A673 (cell line): ENCODE results near the gene C1orf21.

Source experiments
- CTCF ChIP-seq: fragments of 300-800, 200-600 bp; sonication (generic); conservative IDR thresholded peaks from 2 replicates; pipeline ENCODE4 v1.5.1; 2017; ENCODE audit warnings: low read depth, mild to moderate bottlenecking, antibody characterized with exemption, low read length, moderate library complexity, mixed read lengths
- EZH2 ChIP-seq: fragments of 200-600 bp; sonication (generic); IDR thresholded peaks from 2 replicates; pipeline ENCODE4 v1.6.1; 2017; ENCODE audit warnings: borderline replicate concordance, low read depth, mild to moderate bottlenecking, mixed read lengths, antibody characterized with exemption, low read length; ENCODE audit not compliant: poor library complexity, severe bottlenecking

DNA sequence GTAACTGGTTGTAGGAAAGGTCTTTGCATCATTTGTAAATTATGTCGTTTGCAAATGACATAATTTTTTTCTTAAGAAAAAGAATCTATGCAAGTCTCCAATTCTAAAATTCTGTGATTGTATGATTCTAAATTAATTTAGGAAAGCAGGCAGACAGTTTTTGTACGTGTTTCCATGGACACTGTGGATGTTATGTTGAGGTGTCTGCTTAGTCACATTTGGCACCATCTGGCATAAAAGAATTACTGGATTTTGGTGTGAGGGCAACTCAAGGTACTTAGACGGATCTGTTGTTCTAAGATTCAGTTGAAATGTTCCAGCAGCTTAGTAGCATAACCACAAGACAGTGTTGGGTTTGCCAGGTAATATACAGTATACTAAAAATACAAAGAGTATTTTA is 42.5 kb downstream of the C1orf21 start:
- TF ChIP-seq CTCF = no peak
- no peak for TF ChIP-seq EZH2
